Measurements from ENCODE around the gene CCDC192.

The CCDC192 gene

DNA sequence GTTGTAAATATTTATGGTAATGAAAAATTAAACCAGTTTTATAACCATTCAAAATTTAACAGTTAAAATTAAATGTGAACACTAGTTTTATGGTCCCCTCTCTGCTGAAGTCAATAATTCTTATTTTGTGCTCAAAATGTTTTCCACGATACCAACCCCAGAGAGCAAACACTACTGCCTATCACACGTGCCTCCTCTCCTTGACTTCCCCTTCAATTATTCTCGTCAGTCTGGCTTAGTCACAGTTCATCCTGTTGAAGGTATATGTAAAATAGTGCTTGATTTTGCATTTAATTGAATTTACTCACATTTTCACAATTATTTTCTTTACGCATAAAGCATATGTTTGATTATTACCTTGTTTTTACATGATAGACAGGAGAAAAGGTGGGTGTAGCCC lies 148.8 kb downstream of the CCDC192 start:
- DNase-seq: no peak

DNA sequence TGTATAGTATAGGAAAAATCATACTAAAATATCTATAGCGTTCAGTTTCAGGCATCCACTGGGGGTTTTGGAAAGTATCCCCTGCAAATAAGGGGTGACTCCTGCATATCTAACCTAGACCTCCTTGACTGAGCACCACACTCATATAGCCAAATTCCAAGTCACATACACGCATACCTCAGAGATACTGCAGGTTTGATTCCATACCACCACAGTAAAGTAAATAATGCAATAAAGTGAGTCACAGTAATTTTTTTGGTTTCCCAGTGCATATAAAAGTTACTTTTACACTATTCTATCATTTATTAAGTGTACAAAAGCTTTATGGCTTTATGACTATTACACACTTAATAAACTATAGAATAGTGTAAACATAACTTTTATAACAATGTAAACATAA lies 151.3 kb downstream of the CCDC192 start:
- no peak for DNase-seq

DNA sequence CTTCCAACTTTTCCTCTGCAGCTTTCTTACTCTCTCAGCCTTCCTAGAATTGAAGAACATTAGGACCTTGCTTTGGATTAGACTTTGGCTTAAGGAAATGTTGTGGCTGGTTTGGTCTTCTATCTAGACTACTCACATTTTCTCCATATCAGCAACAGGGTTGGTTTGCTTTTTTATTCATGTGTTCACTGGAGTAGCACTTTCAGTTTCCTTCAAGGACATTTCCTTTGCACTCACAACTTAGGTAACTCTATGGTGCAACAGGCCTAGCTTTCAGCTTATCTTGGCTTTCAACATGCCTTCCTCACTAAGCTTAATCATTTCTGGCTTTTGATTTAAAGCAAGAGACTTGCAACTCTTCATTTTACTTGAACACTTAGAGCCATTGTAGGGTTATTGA lies 153.1 kb downstream of the CCDC192 start:
- DNase-seq: no peak

DNA sequence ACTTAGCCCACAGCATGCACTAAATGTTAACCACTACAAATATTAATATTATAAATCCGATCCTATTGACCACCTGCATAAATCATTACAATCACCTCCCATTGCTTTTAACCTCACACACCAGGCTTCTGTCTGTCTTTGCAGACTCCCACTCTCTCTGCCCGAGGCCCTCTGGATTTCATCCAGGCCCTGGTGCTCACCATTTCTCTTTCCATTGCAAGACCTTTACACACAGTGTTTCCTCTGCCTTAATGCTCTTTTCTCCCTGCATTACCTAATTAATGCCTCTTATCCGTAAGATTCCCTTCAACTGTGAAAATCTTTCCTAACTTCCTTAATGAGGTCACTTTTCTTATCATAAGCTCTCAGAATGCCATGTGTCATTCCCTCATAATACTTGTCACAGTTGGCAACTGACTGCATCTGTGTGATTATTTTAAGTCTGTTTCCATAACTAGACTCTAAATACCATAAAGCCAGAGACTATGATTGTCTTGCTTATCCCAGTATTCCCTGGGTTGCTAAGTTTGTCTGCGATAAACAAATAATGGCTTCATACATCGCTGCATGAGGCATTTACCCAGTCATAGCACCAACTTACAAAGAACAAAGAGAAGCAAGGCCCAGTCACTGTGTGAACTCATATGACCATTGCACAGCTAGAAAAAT lies 155.1 kb downstream of the CCDC192 start:
- no peak for DNase-seq

DNA sequence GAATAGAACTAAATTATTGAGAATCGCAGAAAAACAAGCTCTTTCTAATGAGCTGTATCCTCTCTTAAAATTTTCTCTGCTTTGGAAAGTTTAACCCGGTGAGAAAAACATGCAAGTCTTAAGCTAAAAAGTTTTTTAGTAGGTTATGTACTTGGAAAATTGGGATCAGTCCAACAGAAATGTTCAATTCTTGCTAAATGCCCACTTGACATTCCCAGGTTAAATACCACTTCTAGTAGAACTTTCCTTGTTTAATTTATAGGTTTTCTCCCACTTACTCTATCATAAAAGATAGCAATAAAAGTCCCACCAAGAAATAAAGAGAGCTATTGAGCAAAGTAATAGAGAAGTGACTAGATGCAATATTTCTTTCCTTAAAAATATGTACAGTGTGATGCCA lies 157.1 kb downstream of the CCDC192 start:
- DNase-seq: no peak

DNA sequence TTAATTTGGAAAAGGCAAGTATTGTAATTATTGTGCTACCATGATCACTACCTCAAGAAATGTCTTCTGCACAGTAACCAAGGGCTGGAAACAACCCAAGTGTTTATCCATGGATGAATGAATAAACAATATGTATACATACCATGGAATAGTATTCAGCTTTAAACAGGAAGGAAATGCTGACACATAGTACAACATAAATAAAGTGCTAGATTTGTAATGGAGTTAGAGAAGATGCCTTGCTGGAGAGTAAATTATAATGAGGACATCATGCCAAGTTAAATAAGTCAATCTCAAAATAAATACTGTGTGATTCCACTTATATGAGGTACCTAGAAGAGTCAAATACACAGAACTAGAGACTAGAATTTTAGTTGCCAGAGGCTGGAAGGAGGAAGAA lies 160.0 kb downstream of the CCDC192 start:
- no peak for DNase-seq

DNA sequence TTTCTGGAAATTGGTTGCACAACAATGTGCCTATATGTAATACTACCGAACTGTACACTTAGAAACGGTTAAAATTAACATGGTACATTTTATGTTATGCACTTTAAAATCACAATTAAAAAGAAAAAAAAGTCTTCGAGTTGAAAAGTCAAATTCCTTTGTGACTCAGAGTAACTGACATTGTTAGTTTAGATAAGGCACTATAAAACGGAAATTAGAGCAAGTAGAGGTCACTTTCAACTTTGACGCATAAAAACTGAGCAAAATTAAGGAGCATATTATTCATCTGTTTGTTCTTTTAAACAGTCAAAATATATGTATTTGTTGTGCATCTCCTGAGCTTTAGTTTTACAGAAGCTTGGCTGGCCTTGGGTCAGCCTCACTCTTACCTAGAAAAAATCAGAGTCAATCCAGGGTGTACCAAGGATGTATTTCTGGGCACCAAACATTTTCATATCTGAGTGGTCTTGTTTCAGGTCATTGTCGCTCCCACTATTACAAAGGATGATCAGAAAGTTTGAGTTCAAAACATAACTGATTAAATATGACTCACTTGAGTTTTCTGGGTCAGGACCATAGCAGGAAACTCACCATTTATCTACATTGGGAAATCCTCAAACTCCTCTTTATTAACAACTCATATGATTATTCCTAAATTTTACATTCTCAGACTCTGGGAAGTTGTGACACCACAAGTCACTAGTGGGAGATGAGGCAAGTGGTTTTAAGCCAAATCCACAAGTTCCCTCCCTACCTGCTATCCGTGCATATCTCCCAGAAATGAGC lies 160.6 kb downstream of the CCDC192 start:
- DNase-seq: no peak

DNA sequence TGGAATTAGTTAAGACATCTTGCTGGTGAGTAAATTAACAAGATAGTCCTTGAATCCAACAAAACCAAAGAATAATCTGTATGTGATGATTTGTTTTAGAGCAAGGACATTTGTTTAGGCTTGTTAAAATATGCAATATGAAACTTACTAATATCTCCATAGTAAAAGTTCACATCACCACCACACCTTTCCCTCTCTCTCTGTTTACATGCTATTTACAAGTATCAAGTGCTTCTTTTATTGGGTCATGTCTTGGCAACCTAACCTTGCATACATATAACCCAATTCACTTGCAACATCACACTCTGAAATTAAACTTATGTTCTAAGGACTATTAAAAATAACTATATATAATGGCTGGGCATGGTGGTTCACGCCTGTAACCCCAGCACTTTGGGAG lies 161.3 kb downstream of the CCDC192 start:
- no peak for DNase-seq

DNA sequence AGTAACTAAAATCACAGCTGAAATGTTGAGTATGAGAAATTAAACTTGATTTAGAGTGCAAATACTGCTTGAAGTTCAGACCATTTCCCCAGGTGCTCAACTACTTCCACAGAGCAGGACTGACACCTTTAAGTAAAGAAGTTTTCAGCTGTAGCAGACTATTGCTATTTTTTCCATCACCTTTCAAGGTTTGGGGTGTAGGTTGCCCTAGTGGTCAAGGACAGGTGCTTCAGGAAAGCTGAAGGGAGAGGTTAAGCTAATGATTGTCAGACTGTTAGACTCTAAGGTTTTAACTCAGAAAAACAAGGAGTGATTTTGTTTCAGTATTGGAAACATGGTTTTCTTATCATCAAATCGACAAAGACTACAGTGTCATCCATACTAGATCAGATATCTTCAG lies 162.1 kb downstream of the CCDC192 start:
- DNase-seq: no peak

DNA sequence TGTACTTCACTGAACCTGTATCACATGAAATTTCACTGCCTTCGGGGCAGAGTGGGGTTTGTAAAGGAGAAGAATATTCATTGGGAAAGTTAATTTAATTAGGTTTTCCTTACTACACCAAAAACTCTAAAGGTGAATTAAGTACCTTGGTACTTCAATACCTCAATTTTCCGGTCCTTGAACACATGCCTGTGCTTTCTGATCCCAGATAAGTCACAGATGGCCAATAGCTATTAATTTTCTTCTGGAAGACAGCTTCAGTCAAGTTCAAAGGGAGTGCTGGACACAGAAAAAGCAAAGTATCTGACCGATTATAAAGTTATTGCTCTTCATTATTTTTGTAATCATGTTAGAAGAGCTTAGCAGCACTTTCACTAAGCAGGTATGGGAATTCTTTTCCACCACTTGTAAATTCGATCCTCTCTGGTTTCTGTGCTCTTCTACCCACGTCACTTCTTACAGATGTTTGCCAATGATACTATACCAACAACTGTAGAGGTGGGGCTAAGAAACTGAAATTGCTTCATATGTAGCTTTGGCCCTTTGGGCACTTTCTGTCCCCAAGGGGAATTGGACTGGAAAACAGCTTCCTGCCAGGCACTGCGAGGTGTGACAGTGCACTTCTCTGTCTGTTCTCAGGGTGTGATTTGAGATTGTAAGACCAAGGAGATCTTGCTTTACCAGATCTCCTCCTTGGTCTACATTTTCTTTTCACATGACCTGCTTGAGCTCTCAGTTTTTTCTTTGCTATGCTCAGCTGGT lies 164.0 kb downstream of the CCDC192 start:
- no peak for DNase-seq

DNA sequence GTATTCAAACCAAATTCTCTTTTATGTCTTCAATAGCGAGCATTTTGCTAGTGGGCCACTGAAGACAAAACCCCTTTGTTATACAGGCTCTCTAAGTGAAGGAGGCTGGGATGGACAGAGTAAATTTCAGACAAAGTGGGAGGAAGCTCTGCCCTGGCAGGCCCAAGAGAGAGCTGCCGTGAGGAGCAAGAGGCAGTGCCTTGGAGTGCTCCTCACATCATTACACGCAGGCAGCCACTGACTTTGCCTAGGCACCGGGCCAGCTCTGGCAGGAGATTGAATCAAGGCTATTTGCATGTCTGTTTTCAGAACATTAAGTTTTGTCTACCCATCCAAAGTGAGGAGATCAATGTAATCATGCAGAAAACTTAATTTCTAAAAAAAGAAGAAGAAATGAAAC lies 167.7 kb downstream of the CCDC192 start:
- no peak for DNase-seq

DNA sequence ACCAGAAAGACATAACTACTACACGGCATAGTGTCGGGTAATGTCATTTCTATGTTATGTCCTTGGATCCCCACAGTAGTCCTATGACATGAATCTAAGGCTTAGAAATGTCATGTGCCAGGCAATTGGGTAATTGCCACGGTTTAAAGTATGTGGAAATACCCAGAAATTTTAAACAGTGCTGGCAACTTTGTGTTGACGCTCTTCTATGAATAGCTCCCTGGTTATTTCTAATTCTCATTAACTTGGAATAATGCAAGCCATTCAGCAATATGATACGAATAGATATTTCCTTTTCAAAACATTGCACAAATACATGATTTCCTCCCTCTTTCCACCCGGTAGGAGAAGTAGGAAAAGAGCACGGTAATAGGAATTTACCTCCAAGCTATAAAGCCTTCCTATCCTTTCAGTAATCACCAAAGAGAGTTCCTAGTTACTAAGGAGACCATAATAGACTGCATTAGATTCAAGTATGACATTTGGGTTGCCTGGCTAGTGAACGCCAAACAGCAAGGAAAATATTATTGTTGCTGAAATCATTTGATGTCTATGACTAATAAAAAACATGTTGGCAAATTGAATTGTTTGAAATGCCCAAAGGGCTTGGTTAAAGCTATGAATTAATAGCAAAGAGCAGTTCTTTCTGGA lies 168.4 kb downstream of the CCDC192 start:
- DNase-seq: no peak

DNA sequence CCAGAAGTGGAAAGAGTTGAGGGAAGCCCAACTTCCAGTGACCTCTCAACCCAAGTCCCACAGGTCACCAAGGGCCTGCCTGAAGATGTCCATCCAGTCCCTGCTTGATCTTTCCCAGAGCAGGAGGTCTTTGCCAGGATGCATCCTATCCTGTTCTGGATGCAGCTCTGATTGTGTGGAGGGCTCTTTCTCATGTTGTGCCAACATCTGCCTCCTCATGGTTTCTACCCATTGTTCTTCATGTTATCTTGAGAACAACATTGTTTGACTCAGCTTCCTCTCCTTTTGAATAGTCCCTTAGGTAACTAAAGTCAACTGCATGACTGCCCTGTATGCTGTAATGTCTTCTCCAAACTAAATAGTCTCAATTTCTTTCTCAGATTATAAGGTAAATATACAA lies 169.3 kb downstream of the CCDC192 start:
- DNase-seq: no peak

DNA sequence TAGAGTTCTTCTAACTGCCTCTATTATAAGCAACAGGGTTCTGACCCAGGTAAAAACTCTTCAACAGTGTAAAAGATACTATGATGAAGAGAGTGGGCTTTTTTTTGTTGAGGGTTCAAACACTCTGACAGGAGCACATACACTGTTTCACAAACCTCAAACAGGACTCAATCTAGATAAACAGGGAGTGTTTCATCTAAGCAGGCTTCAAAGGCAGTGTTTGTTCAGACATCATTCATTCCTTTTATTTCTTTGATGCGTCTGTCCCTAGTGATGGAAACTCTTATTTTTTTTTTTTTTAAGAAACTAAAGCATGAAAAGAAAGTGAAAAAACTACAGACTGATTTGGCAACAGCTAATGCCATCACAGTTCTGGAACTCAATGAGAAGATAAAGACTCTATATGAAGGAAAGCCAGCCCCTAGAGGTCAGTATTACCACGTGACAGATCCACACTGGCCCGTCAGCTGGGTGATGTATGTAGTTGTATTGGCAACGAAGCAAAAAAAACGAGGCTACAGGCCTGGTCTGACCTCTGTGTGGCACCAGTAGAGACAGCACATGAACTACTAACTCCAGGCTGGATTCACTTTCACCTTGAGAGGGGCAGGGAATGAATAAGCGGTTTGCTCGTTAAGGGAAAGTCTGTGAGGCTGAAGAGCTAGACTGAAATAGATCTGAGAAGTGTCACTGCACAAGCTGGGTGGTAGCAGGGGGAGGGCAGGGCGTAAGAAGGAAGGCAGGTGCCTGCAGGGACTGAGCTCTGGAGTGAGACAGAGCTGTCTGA lies 172.2 kb downstream of the CCDC192 start:
- peak; percentile 22 for DNase-seq

DNA sequence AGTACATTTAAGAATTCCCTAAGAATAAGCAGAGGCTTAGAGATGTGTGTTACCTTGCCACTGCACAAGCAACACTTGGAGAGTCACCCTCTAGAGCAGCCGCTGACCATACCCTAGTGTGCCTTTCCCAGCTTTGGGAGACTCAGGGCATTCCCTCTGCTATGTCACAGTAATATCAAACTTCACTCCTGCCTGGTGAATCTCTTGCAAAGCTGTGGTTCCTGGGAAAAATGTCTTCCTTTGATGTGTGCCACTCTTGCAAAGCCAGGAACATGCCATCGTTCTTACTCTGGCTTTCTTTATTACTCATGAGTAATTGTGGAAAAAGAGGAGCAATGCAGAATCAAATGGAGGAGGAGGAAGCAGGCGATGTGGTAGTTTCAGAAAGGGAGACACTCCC lies 173.2 kb downstream of the CCDC192 start:
- DNase-seq: no peak

DNA sequence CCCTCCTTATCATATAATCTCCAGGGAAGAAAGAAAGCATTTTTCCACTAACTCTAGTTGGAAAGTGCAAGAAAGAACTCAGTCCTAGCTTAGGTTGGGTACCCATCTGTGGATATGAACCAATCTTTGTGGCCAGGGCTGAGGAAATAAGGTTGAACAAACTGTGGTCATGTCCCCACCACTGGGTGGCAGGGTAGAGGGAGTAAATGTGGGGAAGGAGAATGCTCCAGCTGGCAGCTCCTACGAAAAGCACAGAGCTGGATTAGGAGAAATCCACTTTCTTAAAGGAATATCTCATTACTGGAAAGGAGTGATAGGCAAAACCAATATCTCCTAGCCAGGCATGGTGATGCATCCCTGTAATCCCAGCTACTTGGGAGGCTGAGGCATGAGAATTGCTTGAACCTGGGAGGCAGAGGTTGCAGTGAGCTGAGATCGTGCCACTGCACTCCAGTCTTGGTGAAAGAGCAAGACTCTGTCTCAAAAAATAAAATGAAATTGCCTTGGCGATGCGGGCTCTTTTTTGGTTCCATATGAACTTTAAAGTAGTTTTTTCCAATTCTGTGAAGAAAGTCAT lies 175.1 kb downstream of the CCDC192 start:
- peak; percentile 21 for DNase-seq

DNA sequence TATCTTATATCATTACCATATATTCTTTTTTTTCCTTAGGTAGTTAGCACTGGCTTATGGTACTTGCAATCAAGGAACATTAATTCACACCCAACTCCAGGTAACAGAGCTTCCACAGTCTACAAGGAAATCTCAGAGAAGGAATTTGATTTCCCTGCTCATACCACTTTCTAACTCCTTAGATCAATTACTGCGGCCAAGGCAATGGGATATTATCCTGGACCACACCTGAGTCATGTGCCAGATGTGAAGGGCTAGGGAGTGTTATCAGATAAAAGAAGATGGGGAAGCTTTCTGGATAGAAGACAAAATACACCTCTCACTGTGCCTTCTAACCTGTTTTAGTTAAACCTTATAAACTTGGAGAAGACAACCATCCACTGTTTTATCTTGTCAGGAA lies 181.2 kb downstream of the CCDC192 start:
- DNase-seq: no peak

DNA sequence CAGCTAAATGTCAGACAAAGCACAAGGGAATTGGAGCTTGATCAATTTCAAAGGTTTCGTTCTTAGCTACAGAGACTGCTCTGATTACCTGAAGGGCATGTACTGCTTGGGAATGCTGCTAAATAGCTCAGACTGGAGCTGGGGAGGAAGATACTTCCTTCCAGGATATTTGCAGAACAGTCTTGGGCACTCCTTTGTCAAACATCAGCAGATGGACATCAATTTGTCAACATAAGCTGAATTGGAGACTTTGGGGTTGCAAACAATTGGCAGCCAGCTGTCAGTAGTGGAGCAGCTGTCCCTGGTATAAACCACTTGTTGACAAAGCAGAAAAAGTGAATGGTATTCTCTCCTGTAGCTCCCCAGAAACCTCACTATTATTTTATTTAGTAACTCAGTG lies 182.0 kb downstream of the CCDC192 start:
- peak; percentile 48 for DNase-seq

DNA sequence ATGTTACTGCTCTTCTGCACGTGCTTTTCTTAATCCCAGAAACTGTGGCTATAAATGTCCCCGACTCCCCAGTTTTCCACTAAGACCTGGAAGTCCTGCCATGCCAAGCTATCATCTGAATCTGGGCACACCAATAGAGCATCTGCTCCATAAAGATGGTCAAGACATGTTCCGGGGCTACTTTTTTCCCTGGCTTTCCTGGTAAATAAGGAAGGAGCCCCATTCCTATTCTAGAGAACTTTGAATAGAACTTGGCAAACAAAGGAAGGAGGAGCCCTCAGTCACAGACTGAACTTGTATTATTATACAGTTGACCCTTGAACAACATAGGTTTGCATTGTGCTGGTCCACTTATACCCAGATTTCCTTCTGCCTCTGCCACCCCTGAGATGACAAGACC lies 182.9 kb downstream of the CCDC192 start:
- DNase-seq: no peak

DNA sequence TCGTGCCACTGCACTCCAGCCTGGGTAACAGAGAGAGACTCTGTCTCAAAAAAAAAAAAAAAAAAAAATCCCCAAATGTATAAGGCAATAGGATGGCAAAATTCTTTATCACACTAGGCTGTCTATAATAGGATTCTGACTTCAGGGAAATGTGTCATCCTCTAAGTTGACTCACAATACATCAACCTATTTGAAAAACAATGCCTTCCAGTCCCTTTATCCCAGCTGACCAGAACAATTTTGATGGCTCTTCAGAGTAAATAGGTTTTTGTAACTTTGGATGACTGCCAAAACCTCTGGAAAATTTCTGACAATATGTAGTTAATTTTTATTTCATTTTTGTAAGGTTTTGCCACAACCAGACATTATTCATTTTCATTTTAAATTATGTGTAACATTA lies 184.1 kb downstream of the CCDC192 start:
- DNase-seq: no peak

DNA sequence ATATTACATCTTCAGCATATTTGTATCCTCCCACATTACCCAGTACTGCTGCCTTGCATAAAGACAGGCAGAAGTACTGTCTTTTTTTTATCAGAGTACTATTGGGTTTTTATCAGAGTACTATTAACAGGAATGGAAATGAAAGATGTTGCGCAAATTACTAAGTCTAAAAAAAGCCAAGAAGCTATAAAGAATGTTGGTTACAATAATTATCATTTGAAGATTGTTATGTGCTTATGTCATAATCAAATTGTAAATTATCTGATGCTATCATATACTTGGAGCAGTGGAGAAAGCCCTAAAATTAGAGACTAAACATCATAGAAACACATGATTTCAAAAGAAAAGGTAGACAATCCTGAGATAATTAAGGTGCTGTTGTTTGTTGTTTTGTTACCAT lies 188.8 kb downstream of the CCDC192 start:
- no peak for DNase-seq

DNA sequence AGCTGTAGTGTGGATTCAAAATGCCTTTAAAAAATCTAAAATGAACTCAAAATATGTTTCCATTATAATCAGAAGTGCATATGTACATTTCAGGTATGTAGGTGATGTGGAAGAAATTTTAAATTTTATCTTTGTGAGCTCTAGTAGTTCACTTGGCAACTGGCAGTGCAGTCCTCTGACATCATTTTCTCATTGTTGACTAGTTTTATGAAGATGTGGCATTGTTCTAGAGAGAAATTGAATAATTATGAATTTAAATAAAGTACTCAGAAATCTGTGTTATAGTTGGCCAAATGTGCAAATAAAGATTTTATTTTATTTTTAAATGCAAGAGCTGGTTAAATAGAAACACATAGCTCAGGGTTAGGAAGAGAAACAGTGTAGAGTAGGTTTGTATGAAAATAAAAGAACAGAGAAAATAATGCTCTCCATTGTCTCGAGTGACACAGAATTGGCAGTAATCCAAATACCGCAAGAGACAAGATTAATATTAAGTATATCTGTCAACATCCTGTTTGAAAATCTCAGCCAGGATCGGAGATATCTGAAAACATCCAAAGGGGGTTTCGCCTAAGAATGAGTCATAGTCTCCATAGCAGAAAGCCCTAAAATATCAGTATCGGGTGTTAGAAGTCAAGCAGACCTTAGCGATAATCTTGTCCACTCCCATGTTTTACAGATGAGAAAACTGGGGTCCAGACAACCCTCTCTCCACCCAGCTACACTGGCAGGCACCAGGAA lies 189.4 kb downstream of the CCDC192 start:
- DNase-seq: no peak

Data from NCI-H1694 treated with DMSO at 0.1 percent for 48 hours (cell line).